ENCODE results near the gene ANAPC5.
"Not testable (repeated sequence)": the region's sequence is repeated elsewhere in the genome, so short reads cannot be mapped to it uniquely, and the experiment has no call there.

Gene ANAPC5, protein sequence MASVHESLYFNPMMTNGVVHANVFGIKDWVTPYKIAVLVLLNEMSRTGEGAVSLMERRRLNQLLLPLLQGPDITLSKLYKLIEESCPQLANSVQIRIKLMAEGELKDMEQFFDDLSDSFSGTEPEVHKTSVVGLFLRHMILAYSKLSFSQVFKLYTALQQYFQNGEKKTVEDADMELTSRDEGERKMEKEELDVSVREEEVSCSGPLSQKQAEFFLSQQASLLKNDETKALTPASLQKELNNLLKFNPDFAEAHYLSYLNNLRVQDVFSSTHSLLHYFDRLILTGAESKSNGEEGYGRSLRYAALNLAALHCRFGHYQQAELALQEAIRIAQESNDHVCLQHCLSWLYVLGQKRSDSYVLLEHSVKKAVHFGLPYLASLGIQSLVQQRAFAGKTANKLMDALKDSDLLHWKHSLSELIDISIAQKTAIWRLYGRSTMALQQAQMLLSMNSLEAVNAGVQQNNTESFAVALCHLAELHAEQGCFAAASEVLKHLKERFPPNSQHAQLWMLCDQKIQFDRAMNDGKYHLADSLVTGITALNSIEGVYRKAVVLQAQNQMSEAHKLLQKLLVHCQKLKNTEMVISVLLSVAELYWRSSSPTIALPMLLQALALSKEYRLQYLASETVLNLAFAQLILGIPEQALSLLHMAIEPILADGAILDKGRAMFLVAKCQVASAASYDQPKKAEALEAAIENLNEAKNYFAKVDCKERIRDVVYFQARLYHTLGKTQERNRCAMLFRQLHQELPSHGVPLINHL

DNA sequence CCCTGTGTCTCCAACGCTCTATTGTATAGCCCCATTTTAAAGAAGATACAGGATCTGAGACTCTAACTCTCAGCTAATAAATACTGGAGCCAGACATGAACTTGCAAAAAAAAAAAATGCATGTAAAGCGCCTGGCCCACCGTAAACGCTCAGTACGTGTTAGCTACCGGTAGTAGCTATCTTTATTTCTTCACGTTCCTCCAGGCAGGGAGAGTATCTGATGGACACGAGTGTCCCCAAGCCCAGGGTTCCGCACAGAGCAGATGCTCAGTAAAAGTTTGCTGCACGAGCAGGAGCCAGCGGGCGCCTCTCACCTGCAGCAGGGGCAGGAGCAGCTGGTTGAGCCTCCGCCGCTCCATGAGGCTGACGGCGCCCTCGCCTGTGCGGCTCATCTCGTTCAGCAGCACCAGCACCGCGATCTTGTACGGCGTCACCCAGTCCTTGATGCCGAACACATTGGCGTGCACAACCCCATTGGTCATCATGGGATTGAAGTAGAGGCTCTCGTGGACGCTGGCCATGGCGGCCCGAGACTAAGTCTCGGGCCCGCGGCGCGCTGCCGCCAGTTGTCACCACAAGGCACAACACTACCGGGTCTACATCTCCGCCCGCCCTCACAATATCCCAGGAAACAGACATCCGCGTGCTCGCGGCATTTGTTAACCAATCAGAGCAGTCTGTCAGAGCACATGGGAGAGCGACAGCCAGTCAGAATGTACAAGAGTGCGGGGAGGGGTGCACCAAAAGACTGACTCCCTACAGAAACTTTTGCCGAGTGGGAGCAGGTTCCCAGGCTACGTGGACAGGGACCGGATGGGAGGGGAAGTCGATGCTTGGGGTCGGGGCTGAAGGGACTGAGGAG, at the start of gene ANAPC5:
Gene ANAPC5 (minus strand): TSS at position 592 of the 862 bp plus-strand sequence. CDS start 71 bp downstream, at position 521.
- DNase-seq, result peak; percentile 98

DNA sequence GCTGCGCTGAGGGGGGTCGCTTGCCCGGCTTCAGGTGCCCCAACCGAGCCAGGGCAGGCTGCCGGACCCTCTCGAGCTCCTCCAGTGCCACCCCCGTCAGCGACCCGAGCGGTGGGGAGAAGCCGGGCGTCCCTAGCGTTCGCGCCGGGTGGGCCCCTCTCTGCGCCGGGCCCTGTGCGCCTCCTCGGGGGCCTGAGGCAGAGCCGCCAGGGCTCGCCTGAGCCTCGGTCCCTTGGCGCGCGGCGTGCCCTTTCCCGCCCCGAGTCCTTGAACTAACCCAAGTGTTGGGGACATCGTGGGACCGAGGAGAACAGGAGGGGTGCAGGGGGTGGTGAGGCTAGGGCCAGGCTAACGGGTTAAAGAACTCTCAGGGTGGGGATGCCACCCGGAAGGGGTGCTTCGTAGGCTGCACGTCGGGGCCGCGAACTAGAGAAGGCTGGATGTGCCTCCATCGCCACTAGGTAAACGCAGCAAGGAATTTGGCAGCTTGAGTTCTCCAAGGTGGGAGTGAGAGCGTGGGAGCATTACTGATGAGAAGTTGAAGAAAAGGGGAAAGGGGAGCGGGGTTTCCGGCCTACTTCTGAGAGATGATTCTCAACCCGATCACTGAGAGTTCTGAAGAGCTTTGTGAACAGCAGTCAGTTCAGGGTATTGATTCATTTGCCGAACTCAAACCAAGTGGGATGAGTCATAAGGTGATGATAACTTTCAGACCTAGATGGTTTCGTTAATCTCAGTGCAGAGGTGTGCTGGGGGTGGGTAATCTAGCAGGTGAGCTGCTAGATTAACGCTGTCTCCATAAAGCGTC, 48.3 kb upstream of the ANAPC5 start:
- DNase-seq, result peak; percentile 83

DNA sequence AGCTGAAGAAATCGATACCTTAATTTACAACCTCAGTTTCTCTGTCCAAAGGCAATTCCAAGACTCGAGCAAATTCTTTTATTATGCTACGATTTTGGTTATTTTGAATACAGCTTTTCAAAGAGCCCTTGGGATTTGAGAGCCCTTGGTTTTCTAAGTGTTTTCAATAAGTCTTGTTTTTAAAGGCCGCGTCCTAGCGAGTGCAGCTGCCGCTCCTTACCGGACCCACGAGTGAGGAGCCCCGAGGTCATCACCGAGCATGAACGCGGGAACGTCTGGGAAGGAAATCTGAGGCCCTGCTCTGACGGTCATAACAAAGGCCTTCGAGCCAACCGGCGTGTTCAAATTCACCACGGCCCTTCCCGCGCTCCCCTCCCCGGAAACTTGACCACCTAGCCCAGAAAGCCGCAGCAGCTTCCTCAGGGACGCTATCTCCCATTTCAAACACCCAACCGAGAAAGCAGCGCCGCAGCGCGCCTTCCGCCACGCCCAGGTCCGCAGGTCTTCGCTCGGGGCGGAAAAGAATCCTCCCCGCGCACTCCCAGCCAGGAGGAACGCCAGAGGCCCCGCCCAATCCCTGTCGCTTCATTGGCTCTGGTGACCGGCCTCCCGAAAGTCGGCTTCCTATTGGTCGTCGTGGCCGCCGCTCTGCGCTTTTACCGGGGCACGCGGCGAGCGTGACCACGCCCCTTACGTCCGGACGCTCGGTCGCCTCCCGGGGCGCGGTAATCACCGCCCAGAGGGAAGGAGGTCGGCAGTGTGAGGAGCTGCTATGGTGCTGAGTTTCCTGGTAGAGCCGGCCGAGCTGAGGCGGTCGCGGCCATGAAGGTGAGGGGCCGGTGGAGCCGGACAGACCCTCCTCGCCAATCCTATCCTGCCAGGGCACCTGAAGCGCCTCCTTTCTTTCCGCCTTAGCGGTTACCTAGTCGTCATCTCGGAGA, 47.5 kb upstream of the ANAPC5 start, which contains the start of gene RNF34:
Gene RNF34 (plus strand): TSS at position 728 of the 941 bp plus-strand sequence. CDS start 95 bp downstream, at position 823.
- peak; percentile 98 for DNase-seq

DNA sequence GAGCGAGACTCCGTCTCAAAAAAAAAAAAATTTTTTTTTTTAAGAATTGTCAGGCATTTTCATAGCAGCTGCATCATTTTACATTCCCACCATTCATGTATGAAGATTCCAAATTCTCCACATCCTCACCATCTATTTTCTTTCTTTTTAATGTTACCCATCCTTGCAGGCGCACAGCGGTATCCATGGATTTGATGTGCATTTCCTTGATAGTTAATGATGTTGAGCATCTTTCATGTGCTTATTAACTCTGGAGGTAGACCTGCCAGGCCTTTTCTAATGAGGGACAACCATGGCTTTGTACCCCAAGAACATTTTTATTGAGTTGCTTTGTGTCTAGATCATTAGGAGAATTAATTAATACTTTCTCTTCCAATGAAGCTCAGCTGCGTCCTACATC, 46.1 kb upstream of the ANAPC5 start:
- DNase-seq, result no peak

DNA sequence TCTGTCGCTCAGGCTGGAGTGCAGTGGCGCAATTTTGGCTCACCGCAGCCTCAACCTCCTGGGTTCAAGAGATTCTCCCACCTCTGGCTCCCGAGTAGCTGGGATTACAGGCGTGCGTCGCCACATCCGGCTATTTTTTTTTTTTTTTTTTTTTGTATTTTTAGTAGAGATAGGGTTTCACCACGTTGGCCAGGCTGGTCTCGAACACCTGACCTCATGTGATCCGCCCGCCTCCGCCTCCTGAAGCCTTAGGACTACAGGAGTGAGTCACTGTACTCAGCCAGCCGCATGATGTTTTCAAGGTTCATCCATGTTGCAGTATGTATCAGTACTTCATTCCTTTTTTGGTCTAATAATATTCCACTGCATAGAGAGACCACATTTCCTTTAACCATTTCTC, 45.3 kb upstream of the ANAPC5 start:
- no peak for DNase-seq

DNA sequence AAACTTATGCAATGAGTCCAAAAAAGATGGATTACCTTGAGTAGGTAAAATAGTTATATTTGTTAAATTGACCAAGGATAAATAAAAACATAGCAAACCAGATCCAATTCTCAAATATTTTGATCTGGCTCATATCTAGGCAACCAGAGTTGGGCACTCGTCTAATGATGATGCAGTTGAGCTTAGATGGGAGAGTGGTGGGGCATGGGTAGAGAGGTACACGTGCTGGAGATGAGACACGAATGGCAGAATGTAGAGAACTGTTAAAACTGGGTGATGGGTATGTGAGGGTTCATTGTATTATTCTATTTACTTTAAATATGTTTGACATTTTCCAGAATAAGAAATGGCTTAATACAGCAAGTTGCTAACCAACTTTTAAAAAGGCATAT, 40.1 kb upstream of the ANAPC5 start:
- DNase-seq, result no peak

DNA sequence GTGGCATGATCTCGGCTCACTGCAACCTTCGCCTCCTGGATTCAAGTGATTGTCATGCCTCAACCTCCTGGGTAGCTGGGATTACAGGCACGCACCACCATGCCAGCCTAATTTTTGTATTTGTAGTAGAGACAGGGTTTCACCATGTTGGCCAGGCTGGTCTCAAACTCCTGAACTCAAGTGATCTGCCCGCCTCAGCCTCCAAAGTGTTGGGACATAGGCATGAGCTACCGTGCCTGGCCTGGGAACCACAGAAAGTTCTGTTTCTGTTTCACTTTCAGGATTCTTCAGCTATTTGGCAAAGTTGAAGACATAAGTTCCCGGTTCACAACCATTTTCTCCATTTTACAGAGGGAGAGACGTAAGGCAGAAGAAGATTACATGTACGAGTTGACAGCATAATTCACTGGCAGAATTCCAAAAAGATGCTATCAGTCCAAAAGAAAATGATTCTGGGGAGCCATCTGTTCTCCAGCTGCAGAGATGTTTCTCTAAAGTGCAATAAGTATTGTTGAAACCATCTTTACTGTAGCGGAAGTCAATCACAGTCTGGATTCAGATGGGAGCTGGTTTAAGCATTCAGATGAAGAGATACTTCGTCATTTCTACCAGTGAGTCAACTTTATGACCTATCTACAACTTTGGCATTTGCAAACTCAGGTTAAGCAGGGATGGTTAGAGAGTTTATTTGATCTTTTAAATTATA, 39.6 kb upstream of the ANAPC5 start:
- DNase-seq, result peak; percentile 30

DNA sequence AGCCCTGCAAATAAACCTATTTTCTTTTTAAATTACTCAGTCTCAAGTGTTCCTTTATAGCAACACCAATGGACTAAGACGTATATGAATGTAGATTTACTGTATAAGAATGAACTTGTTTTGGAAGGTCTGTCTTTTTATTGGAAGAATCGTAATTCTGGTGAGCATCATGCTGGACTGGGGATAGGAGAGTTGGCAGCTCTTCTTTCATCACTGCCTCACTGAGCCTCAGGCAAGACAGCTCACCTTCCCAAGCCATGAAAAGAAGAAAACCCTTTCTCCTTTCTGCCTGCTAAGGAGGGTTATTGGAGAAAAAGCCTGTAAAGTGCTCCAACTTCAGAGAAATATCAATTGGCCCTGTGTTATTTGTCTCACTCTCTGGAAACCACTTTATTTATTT, 38.6 kb upstream of the ANAPC5 start:
- no peak for DNase-seq

DNA sequence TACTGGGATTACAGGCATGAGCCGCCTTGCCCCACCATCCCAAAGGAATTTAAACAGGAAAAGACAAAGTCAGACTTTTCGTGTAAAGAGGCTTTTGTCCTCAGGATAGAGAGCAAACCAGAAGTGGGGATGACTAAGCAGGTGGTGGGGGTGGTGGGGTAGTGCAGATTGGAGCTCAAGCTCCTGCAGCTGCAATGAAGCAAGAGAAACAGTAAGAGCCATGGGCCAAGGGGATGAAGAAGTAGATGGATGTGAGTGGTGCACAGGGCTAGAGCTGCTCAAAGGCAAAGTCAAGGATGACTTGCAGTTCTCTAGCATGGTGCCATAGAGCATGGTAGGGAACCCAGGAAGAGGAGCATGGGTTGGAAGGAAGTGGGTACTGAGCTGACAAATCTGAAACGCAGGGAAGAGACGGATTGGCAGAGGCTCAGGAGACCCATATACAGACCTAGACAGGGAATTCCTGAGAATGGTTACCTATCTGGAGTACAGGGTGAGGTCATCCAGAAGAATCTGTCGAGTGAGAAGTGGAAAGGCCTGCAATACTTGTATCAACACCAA, 36.3 kb upstream of the ANAPC5 start:
- DNase-seq, result no peak

DNA sequence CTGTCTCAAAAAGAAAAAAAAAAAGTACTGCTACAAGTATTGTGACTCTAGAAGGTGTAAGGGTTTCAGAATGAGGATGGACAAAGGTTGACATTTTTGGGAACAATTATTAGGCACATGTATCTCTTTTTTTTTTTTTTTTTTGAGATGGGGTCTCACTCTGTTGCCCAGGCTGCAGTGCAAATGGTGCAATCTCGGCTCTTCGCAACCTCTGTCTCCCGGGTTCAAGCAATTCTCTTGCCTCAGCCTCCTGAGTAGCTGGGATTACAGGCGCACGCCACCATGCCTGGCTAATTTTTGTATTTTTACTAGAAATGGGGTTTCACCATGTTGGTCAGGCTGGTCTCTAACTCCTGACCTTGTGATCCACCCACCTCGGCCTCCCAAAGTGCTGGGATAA, 32.7 kb upstream of the ANAPC5 start:
- DNase-seq, result not testable (repeated sequence)

DNA sequence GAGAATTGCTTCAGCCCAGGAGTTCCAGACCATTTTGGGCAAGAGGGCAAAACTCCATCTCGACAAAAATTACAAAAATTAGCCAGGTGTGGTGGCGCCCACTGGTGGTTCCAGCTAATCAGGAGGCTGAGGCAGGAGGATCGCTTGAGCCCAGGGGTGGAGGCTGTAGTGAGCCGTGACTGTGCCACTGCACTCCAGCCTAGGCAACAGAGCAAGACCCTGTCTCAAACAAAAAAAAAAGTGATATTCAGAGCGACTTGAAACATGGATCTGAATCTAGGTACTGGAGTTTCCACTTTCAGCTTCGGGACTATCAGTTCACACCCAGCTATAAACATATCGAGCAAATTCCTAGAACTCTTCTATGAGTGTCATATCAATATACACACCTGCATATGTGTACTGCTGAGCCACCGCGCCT, 31.4 kb upstream of the ANAPC5 start:
- DNase-seq, result no peak

DNA sequence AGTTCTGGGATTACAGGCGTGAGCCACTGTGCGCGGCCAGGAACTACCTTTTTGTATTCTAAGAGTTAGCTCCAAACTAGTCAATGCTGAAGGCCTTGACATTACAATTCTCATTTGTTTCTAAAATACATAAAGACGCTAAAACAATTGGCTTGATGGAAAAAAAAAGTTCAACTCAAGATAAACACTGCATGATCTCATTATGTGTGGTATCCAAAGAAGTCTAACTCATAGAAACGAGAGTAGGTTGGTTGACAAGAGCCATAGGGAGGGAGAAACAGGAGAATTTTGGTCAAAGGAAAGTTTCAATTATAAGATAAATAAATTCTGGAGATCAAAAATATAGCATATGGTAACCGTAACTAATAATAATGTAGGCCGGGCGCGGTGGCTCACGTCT, 27.7 kb upstream of the ANAPC5 start:
- DNase-seq, result no peak

DNA sequence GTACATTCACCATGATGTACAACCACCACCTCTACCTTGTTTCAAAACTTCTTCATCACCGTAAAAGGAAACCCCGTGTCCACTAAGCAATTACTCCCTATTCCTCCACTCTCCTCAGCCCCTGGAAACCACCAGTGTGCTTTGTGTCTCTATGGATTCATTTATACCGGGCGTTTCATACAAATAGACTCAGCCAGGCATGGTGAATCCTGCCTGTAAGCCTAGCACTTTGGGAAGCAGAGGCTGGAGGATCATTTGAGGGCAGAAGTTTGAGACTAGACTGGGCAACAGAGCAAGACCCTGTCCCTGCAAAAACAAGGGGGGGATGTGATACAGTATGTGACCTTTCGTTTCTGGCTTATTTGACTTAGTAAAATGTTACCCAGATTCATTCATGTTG, 26.5 kb upstream of the ANAPC5 start:
- no peak for DNase-seq

DNA sequence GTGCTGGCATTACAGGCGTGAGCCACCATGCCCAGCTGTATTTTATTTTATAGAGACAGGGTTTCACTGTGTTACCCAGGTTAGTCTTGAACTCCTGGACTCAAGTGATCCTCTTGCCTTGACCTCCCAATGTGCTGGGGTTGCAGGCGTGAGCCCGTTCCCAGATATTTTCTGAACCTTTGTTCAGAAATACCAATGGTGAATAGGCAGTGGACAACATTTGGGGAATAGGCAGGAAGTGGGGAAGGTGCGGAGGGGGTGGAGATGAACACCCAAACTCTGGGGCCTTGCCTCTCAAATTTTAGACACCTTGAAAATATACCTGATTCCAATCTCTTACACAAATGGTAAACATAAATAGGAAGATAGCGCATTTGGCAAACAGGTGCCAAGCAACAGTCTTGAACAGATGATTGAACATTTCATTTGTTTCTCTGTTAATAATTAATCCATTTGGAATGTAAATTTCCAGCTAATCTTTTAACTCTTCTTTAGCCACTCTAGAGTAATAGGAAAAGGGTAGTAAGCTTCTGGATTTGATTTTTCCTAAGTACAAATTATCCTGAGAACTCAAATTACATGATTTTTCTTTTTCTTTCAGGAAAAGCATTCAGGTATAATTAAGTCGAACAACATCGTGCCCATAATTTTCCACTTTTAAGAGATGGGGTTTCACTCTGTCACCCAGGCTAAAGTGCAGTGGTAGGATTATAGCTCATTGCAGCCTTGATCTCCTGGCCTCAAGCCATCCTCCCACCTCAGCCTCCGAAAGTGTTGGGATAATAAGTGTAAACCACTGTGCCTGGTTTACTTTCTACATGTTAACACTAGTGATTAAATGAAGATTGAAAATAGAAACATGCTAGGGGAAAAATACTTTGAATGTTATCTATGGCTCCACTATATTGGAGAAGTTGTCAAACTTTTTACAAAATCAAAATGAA, 24.8 kb upstream of the ANAPC5 start:
- no peak for DNase-seq

DNA sequence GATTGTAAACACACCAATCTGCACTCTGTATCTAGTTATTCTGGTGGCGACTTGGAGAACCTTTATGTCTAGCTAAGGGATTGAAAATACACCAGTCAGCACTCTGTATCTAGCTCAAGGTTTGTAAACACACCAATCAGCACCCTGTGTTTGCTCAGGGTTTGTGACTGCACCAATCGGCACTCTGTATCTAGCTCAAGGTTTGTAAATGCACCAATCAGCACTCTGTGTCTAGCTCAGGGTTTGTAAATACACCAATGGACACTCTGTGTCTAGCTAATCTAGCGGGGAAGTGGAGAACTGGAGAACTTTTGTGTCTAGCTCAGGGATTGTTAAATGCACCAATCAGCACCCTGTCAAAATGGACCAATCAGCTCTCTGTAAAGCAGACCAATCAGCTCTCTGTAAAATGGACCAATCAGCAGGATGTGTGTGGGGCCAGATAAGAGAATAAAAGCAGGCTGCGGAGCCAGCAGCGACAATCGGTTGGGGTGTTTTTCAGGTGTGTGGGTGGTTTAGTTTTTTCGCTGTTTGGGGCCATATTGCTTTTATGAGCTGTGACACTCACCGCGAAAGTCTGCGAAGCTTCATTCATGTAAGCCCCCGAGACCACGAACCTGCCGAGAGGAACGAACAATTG, 22.9 kb upstream of the ANAPC5 start:
- DNase-seq, result not testable (repeated sequence)

DNA sequence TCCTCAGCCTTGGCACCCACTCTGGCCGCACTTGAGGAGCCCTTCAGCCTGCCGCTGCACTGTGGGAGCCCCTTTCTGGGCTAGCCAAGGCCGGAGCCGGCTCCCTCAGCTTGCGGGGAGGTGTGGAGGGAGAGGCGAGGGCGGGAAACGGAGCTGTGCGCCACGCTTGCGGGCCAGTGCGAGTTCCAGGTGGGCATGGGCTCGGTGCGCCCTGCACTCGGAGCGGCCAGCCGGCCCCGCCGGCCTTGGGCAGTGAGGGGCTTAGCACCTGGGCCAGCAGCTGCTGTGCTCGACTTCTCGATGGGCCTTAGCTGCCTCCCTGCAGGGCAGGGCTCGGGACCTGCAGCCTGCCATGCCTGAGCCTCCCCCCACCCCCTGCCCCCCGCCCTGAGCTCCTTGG, 22.1 kb upstream of the ANAPC5 start:
- DNase-seq, result not testable (repeated sequence)

DNA sequence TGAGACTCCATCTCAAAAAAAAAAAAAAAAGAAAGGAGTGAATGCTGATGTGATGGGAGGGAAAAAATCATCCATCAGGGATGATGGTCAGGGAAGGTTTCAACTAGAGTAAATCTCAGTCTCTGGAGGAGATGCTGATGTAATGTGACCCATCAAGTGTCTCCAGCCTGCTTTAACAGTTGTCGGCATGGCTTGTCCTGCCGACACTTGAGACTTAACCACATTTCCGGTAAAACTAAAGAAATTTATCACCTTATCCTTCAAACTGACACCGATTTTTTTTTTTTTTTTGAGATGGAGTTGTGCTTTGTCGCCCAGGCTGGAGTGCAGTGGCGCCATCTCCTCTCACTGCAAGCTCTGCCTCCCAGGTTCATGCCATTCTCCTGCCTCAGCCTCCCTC, 21.5 kb upstream of the ANAPC5 start:
- DNase-seq, result no peak

DNA sequence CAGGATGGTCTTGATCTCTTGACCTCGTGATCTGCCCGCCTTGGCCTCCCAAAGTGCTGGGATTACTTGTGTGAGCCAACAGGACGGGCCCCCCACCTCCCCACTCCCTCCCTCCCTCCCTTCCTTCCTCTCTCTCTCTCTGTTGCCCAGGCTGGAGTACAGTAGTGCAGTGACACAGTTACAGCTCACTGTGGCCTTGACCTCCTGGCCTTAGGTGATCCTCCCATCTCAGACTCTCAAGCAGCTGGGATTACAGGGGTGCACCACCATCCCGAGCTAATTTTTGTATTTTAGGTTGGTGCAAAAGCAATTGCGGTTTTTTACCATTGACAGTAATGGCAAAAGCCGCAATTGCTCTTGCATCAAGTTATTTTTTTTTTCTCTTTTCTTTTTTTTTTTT, 19.2 kb upstream of the ANAPC5 start:
- DNase-seq, result no peak
